ENCODE measurements around the gene SLC47A2.
"Not testable (repeated sequence)": the region's sequence is repeated elsewhere in the genome, so short reads cannot be mapped to it uniquely, and the experiment has no call there.

Gene SLC47A2

DNA sequence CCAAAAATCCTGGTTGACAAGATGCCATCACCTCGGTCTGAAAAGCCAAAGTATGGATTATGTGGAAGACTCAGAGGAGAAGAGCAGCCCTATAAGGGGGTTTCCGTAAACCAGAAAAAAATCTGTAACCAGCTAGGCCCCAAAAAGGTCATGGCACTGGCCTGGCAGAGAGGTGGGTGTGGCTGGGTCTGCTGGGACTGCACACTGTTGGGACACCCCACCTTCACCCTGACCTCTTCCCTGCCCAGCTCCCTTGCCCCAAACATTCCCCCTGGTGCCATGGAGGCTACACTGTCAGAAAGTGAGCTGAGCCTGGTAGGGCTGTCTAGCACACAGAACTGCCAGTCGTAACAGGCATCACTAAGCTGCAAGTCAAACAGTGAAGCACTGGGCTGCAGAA lies 6.5 kb downstream of the SLC47A2 start:
- DNase-seq: no peak

DNA sequence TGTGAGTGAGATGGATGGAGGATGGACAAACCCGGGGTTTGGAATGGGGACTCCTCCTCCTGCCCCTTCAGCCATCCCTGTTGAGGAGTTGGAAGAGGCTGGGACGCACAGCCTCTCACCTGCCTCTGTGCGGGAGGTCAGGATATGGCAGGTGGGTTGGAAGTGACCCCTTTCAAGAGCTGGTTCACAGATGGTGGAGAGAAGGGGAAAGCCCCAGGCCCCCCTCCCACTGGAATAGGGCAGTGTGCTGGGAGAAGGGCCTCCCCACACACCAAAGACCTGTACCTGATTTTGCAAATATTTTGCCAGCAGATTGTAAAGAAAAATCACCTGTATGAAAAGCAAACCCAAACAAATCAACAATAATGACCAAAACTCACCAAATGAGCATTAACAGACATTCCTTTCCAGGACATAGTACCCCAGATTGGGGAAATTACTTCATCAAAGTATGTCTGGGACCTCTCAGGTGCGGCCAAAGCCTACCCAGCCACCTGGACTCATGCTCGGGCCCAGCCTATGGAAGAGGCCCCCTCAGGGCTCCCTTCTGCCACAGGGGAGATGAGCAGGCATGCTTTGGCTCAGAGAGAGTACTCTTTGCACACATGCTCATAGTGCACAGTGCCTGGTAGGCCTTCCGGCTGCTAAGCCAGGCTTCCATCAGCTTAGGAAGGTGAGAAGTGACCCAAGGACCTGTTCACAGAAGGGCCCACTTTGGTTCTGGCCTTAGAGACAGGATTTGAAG lies 7.8 kb downstream of the SLC47A2 start:
- DNase-seq: no peak

DNA sequence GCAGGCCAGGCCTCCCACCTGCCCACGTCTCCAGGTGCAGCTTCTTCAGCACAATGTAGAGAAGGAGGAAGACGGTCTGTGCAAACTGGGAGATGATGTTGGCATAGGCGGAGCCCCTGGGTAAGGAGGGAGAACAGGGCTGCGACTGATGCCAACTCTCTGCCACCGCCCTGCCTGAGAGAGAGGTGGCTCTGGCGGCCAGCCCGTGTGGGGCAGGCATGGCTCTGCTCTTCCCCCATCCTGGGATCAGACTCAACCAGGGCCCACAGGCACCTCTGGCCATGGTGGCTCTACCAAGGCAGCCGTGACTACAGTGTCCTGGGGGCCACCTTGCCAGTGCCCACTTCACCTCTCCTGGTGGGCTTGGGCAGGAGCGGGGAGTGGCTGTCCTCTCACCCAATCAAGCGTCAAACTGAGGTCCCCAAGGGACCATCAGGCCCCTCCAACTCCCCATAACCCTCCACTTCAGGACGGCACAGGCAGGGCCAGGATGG lies 8.6 kb downstream of the SLC47A2 start:
- DNase-seq: no peak

DNA sequence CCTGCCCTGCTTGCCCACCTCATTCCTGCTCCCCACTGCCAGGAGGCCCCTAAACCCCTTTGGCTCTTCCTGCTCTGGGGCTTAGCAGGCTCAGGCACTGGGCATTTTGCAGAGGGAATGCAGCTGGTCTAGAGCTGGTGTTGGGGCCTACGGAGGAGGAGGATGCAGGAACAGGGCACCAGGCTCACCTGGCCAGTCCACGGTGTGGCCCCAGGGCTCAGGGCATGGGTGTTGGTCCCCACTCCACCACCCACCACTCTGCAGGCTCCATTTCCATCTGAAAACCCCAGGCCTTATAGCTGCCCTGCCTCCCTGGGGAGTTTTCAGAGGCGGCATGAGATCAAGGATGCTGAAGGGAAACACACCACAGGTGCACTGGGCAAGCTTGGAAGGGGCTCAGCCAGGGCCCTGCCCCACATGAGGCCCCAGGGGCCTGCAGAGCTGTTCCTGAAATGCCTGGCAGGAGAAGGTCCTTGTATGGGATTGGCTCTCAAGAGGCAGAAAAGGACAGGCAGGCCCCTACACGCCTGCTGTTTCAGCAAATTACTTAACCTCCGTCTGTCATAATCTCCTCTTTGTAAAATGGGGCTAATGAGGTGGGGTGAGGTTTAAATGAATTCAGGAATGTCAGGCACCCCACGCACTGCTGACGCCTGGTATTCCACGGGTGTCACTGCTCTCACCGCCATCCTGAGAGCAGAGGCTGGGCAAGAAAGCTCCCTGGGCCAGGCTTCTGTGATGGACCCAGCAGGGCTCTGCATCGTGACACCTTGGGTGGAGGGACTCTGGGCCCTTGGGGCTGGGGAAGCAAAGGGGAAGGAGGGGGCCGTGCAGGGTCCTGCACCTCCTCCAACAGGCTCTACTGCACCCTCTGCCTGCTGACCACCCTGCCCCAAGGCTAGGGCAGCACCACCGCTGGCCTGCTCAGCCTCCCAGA lies 9.3 kb downstream of the SLC47A2 start:
- DNase-seq: no peak

DNA sequence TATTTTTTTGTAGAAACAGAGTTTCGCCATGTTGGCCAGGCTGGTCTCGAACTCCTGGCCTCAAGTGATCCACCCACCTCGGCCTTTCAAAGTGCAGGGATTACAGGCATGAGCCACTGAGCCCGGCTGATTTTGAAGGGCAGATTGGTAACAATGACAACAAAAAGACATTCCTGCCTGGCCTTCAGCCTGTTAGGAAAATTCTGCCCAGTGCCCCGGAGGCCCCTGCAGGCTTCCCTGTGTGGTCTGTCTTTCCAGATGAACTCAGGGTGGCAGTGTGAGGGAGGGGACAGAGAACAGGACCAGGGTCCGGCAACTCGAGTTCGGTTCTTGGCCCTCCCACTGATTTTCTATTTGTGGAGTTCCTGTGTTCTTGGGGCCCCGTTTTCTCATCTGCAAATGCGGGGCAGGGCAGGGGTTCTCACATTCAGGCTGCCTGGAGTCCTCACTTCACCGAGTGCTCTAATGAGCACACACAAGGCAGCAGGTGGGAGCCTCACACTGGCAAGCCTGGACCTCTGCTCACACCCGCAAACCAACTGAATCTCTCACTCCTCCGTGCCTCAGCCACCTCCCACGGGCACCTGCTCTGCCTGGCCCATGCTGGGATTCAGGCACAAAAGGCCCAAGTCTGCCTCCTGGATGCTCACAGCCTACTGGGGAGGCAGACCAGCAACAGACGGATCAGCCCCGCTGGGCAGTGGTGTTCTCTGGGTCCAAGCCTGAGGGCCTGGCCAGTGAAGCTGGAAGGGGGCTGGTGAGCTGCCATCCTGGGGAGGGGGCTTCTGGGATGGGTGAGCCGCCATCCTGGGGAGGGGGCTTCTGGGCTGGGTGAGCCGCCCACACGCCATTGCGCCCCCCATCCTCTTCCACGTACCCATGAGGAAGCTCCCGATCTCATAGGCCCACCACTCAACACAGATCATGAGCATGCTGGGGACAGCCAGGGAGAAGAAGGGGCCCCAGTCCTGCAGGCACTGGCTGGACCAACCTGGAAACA lies 10.3 kb downstream of the SLC47A2 start:
- DNase-seq: no peak

DNA sequence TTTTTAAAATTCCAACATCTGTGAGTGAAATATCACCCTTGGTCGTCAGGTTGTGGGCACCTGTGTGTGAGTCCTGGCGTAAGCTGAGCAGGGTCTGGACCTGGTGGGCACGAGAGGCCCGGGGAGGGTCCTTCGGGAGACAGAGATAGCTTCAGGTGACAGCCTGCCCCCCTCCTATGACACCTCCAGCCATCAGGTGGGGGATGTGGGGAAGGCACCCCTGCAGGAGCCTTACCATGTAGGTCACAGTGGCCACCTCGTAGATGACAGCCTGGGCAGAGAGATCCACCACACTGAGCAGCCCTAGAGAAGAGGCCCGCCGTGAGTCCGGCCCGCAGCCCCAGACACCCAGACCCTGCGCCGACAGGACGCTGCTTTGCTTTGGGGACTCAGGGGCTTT lies 11.2 kb downstream of the SLC47A2 start:
- DNase-seq: no peak

DNA sequence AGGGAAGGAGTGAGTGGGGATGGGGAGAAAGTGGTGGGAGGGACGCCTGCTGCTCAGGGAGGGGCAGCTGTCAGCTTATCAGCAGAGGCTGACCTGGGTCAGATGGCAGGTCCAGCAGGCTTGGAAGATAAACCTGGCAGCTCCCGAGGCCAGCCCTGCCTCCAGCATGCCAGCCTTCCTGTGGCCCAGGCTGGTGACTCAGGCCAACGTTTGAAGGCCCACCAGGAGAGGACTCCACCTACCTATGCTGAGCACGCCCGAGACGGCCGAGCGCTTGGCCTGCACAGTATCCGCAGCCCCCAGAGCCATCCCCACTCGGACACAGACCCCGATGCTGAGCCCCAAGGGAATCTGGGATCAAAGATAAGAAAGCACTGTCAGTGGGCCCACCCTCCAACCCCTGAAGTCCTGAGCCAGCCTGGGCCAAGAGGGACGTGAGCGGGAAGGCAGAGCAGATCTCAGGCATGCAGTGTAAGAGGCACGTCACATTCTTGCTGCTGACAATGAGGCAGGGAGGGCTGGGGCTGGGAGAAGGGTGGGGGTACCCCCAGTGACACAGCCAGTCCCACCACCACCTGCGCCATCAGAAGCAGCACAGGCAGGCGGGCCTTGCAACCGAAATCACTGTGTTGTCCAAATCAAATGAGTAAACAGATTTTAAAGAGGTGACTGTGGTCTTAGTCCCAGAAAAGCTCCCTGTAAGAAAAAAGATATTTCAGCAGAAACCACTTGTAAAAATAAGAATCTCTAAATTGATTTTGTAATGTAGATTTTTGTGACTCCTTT lies 12.4 kb downstream of the SLC47A2 start:
- DNase-seq: no peak

DNA sequence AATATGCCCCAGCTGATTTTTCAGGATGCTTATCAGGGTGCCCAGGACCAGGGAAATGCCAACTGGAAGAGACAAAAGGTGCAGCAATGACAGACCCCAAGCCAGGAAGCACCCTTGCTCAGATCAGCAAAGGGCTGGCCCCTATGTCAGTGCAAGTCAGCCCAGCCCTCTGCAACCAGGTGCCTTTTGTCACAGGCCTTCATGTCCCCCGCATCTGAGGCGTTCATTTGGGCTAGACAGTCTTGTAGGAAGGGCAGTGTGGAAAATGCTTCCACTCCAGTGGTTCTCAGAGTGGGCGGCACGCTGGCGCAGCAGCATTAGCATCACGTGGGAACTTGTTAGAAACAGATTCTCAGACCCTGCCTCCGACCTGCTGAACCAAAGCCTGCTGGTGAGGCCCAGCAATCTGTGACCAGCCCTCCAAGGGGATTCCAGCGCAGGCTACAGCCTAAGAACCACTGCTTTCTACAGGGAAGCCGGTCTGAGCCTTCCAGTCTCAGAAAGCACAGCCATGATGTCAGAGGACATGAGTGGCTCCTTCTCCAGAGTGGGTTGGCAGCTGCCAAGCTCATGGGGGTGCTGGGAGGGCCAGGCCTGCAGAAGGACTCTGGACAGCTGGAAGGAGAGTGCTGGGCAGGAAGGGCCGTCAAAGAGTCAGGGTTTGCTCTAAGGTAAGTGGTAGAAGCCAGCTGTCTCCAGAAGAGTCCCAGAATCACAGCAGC lies 13.1 kb downstream of the SLC47A2 start:
- DNase-seq: no peak

DNA sequence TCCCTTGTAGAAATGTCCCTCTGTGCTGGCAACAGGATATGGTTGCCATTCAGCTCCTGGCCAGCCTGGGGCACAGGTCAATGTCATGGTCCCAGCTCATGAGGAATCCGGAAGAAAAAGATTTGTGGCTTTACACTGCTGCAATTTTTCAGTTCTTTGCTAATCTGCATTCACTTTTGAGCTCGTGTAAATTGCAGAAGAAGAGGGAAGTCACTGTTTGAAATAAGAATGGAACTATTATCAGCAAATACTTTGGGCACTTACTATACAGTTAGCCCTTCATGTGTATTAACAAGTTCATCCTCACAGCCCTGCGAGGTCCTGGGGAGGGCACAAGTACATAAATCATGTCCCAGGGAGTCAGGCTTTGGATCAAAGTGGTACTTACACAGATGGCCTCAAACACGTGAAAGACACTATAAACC lies 14.2 kb downstream of the SLC47A2 start:
- DNase-seq: no peak

DNA sequence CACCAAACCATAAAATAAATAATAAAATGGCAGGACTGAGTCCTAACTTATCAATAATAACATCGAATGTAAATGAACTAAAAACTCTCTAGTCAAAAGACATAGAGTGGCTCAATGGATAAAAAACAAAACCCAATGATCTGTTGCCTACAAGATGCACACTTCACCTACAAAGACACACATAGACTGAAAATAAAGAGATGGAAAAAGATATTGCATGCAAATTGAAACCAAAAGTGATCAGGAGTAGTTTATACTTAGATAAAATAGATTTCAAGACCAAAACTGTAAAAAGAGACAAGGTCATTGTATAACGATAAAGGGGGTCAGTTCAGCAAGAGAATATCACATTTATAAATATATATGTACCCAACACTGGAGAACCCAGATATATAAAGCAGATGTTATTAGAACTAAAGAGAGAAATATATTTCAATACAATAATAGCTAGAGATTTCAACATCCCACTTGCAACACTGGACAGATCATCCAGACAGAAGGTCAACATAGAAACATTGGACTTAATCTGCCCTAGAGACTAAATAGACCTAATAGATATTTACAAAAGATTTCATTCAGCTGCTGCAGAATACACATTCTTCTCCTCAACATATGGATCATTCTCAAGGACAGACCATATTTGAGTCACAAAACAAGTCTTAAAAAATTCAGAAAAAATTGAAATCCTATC lies 29.8 kb downstream of the SLC47A2 start:
- no peak for DNase-seq

DNA sequence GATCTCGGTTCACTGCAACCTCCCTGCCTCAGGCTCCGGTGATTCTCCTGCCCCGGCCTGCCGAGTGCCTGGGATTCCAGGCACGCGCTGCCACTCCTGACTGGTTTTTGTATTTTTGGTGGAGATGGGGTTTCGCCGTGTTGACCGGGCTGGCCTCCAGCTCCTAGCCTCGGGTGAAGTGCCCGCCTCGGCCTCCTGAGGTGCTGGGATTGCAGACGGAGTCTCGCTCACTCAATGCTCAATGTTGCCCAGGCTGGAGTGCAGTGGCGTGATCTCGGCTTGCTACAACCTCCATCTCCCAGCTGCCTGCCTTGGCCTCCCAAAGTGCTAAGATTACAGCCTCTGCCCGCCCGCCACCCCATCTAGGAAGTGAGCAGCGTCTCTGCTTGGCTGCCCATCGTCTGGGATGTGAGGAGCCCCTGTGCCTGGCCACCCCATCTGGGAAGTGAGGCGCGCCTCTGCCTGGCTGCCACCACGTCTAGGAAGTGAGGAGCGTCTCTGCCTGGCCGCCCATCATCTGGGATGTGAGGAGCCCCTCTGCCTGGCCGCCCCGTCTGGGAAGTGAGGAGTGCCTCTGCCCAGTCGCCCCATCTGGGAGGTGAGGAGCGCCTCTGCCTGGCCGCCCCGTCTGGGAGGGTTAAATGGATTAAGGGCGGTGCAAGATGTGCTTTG lies 31.3 kb downstream of the SLC47A2 start:
- not testable (repeated sequence) for DNase-seq

DNA sequence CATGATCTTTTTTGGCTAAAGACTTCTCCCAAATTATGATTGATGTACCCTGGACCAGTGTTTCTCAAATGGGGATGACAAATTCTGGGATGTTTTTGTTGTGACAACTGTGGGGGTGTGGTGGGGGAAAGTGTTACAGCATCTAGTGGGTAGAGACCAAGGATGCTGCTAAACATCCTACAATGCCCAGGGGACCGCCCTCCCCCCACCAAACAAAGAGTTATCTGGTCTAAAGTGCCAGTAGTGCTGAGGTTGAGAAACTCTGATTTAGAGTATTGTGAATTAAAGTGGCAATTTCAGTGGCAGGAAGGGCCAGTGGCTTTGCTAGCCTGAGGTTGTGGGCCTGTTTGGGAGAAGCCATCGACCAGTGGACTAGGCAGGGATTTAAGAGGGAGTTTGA lies 33.3 kb downstream of the SLC47A2 start:
- no peak for DNase-seq

DNA sequence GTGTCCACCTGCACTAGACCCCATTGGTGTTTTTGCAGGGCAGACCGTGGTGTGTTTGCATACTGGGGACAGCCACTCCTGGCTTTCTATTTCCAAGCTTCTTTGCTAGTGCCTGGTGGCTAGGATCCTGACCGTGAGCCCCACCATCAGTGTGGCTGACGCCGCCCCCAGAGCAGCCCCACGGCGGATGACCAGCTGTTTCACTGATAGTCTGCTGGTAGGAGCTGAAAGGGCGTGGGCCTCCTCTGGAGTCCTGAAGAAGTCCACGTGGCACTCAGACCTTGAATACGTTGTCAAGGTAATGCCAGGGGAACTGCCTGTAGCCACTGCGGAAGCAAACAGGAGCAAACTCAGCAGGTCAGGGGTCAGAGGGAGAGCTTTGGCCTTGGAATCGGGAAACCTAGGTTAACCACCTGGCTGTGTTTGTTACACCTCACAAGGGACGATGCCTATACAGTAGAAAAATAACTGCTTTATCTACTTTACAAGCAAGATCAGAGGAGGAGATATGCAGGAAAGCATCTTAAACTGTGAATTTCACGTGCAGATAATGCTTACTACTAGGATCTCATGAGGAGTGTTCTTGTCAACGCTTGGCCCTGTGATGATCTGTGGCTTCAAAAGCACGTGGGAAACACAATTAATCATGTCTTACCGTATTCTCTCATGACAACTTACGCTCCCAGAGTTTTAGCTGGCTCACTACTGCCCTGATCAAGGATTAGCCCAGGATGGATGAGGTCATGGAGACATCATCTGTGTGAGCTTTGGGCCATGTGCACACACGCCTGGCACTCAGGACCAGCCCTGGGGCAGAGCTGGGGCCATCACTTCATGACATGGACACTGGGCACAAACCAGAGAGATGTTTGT lies 37.6 kb downstream of the SLC47A2 start:
- DNase-seq: no peak

DNA sequence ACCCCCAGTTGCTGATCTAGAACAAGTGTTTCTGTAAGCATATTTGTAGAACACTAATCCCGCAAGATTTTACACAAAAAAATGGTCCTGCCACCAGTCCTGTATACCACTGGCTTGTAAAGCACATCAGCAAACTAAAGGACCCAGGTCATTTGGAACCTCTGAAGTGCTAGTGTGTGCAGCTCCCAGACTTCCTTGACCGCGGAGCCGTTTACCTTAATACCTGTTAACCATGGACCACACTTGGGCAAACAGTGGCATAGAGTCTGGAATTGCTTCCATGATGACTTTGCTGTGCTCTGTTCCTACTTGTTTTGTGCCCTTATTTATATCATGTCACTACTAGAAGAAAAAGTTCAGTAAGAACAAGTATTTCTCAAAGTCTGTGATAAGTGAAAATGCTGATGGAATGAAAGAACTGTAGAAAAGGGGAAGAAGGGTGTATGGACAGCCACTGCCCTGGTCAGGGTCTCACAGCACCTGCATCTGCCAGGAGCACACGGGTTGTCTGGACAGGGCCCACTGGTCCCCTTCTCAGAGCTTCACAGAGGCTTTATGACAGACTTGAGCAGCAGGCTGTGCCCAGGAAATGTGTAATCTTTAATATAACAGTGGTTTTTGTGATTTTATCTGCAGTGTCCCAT lies 38.5 kb downstream of the SLC47A2 start:
- DNase-seq: no peak

DNA sequence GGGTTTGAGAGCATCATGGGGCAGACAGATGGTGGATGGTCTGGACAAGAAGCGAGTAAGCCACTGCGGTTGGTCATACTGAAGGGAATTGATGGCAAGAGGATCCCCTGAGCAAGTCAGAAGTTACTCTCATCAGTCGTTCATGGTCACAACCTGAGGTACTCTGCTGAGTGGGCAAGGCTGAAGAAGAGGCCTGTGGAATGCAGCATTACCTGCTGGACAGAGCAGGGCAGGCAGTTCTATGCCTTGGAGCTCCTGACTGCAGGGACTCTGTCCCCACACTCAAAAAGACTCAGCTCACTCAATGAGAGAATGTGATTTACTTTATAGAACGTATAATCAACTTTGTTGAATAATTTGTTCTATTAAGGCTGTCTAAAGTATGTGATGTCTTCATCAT lies 39.5 kb downstream of the SLC47A2 start:
- no peak for DNase-seq

DNA sequence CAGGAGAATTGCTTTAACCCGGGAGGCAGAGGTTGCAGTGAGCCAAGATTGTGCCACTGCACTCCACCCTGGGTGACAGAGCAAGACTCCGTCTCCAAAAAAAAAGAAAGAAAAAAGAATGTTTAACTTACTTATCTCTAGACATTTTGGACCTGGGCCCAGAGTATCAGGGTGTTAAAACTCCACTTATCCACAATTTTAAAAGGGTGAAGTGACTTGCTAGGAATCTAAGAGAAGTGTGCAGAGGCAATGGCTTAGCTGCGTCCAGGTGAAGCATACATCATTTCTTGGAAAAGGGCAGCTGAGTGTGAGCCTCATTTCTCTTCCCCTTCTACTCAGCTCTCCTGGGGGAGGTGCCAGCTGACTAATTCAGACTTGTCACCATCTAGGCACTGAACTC lies 42.8 kb downstream of the SLC47A2 start:
- DNase-seq: no peak
